DND-41 (cell line): ENCODE results near the gene SNX25.

Experiments used
- ATAC-seq: fragments of 200-7000 bp; cut with Tn5 transposase; 3 replicates; pipeline ENCODE4 v1.9.1; 2021; ENCODE audit warnings: low read depth; ENCODE audit not compliant: insufficient read depth
- DNase-seq: peaks from one replicate; pipeline ENCODE4 v3.0.0-alpha.2; 2020
- H2AFZ ChIP-seq: 2 replicates; pipeline ENCODE4 v1.6.0; 2012; ENCODE audit warnings: low read depth, low read length
- H3K27ac ChIP-seq: 2 replicates; pipeline ENCODE4 v1.5.1; 2012; ENCODE audit warnings: low read length, inconsistent platforms
- H3K27me3 ChIP-seq: fragments of 200-600 bp; sonication (generic); 2 replicates; pipeline ENCODE4 v1.6.0; 2012; ENCODE audit warnings: low read length, mild to moderate bottlenecking, inconsistent platforms; ENCODE audit not compliant: insufficient read depth, poor library complexity
- H3K36me3 ChIP-seq: 2 replicates; pipeline ENCODE4 v1.5.1; 2012; ENCODE audit warnings: low read length, inconsistent platforms; ENCODE audit not compliant: insufficient read depth
- H3K4me1 ChIP-seq: 2 replicates; pipeline ENCODE4 v1.5.1; 2012; ENCODE audit warnings: mild to moderate bottlenecking, low read length; ENCODE audit not compliant: insufficient read depth
- H3K4me2 ChIP-seq: 2 replicates; pipeline ENCODE4 v1.6.0; 2012; ENCODE audit warnings: mild to moderate bottlenecking, moderate library complexity, low read length, inconsistent platforms; ENCODE audit not compliant: insufficient read depth
- H3K4me3 ChIP-seq, 2 experiments: fragments of 200-600 bp in 1 of 2; shearing (Covaris generic) in 1 of 2; 2 replicates each; pipeline ENCODE4 v1.5.1; 2012 to 2016; ENCODE audit warnings: inconsistent platforms in 2 of 2, low read length in 2 of 2, mild to moderate bottlenecking in 2 of 2, low read depth in 1 of 2, moderate library complexity in 1 of 2
- H3K79me2 ChIP-seq: 2 replicates; pipeline ENCODE4 v1.6.0; 2012; ENCODE audit warnings: low read length, inconsistent platforms; ENCODE audit not compliant: insufficient read depth
- H3K9ac ChIP-seq: 2 replicates; pipeline ENCODE4 v1.6.0; 2012; ENCODE audit warnings: low read depth, mild to moderate bottlenecking, inconsistent platforms, low read length, moderate library complexity
- H3K9me3 ChIP-seq: 2 replicates; pipeline ENCODE4 v1.5.1; 2012; ENCODE audit warnings: low read length, moderate library complexity, mild to moderate bottlenecking, inconsistent platforms; ENCODE audit not compliant: insufficient read depth, severe bottlenecking
- H4K20me1 ChIP-seq: 2 replicates; pipeline ENCODE4 v1.6.0; 2012; ENCODE audit warnings: low read length; ENCODE audit not compliant: insufficient read depth
- EZH2 ChIP-seq: IDR thresholded peaks from 3 replicates; pipeline ENCODE4 v1.6.1; 2012; ENCODE audit warnings: borderline replicate concordance, low read depth, mild to moderate bottlenecking, moderate library complexity, low read length, inconsistent platforms; ENCODE audit not compliant: severe bottlenecking
- TF ChIP-seq, protein P1 (sequence below): IDR thresholded peaks from 2 replicates; pipeline ENCODE4 v1.5.1; 2012; ENCODE audit warnings: borderline replicate concordance, low read length, moderate library complexity, mild to moderate bottlenecking; ENCODE audit not compliant: poor library complexity, severe bottlenecking; ENCODE audit errors: extremely low read depth

Gene SNX25

GRCh38 chr4:185227131-185227551 lies 17.7 kb downstream of the SNX25 start:
- Histone ChIP-seq H3K4me2 (no peak overlapping the region), H3K36me3 (no peaks in the 10 kb centered on the region), H3K4me1 (no peaks in the 10 kb centered on the region), H3K9ac (no peak overlapping the region), H3K27ac (no peak overlapping the region), H4K20me1 (no peaks in the 10 kb centered on the region), H3K27me3 (peaks cover 3% of the 10 kb centered on the region), H2AFZ (no peak overlapping the region), H3K79me2 (no peaks in the 10 kb centered on the region), H3K4me3 (no peak overlapping the region), H3K9me3 (no peaks in the 10 kb centered on the region)
- ATAC-seq = no peak
- DNase-seq = no peak
- TF ChIP-seq, protein P1, sequence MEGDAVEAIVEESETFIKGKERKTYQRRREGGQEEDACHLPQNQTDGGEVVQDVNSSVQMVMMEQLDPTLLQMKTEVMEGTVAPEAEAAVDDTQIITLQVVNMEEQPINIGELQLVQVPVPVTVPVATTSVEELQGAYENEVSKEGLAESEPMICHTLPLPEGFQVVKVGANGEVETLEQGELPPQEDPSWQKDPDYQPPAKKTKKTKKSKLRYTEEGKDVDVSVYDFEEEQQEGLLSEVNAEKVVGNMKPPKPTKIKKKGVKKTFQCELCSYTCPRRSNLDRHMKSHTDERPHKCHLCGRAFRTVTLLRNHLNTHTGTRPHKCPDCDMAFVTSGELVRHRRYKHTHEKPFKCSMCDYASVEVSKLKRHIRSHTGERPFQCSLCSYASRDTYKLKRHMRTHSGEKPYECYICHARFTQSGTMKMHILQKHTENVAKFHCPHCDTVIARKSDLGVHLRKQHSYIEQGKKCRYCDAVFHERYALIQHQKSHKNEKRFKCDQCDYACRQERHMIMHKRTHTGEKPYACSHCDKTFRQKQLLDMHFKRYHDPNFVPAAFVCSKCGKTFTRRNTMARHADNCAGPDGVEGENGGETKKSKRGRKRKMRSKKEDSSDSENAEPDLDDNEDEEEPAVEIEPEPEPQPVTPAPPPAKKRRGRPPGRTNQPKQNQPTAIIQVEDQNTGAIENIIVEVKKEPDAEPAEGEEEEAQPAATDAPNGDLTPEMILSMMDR = peak; percentile 30
- no peak for TF ChIP-seq EZH2

DNA sequence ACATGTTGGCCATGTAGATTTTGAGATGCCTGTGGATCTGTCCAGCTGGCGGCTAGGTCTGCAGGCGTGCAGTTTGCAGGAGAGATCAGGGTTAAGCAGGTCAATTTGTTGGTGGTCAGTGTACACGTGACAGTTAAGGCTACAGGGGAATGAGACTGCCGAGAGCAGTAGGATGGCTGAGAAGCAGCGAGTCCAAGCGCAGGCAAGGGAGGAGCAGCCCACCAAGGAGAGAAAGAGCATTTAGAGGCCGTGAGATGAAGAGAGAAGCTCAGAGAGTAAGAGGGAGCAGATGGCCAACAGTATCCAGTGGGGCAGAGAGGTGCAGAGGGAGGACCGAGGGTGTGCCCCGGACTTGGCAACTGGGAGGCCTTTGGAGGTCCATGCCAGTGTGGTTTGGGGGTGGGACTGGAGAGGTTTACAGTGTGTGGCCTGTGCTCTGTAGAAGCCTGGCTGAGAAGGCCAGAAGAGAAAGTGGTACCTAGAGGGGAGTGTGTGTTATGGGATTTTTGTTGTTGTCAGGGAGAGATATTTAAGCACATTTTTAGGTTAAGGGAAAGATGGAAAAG lies 18.4 kb downstream of the SNX25 start:
- Histone ChIP-seq H3K4me2 (no peak overlapping the region), H3K36me3 (no peaks in the 10 kb centered on the region), H2AFZ (no peak overlapping the region), H3K27me3 (peaks cover 3% of the 10 kb centered on the region), H3K9me3 (no peaks in the 10 kb centered on the region), H3K27ac (no peak overlapping the region), H3K4me1 (no peaks in the 10 kb centered on the region), H3K79me2 (no peaks in the 10 kb centered on the region), H4K20me1 (no peaks in the 10 kb centered on the region), H3K9ac (no peak overlapping the region), H3K4me3 (no peak overlapping the region)
- ATAC-seq (no peak), DNase-seq (no peak)
- TF ChIP-seq EZH2 = no peak
- TF ChIP-seq, protein P1 = no peak

DNA sequence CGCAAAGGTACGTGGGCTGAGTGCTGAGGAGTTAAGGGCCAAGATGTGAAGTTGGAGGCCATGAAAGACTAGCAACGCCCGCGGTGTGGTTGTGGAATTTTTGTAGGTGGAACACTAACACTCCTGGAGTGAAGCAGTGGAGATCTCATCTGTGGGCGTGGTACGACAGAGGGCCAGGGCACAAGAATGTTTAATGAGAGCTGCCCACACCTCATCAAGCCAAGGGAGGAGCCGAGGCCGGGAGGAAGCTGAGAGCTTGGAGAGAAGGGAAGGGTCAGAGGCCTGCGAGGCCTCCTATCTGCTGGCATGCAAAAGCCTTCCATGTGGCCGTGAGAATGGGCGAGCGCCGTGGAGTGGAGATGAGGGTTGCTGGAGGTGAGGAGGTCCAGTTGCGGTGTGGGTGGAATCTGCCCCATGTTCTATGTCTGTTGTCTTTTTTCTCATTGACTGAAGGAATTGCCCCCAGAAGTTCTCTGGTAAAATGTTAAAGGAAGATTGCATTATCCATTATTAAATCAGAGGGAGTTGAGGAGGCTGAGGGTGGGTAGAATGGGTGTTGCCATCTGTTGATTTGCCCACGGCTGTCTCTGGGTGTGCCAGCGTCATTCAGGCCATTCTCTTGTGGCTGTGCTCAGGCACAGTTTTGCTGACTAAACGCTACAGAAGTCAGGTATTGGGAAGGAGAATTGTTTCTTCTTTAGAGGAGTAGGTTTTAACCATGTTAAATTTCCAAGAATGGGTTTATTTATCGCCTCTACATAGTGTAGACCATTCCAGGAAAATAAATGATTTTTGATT lies 19.8 kb downstream of the SNX25 start:
- Histone ChIP-seq H3K79me2 (no peaks in the 10 kb centered on the region), H3K9ac (no peak overlapping the region), H4K20me1 (no peaks in the 10 kb centered on the region), H3K27me3 (peaks cover 3% of the 10 kb centered on the region), H3K27ac (no peak overlapping the region), H3K4me3 (no peak overlapping the region), H3K9me3 (no peaks in the 10 kb centered on the region), H2AFZ (no peak overlapping the region), H3K4me1 (no peaks in the 10 kb centered on the region), H3K36me3 (no peaks in the 10 kb centered on the region), H3K4me2 (no peak overlapping the region)
- TF ChIP-seq, protein P1 = no peak
- TF ChIP-seq EZH2 = no peak
- ATAC-seq (no peak), DNase-seq (no peak)
